ENCODE results near the gene CLEC1B.

- TF ChIP-seq POLR2A (IDR thresholded peaks at IDR 0.05) (no peak), CTCF (IDR thresholded peaks at IDR 0.05) (no peak)
Measured at GRCh38 chr12:10016881-10017280, 18.0 kb upstream of the CLEC1B start.
